ENCODE data around the gene MFSD2B.
"Not testable (repeated sequence)": the region's sequence is repeated elsewhere in the genome, so short reads cannot be mapped to it uniquely, and the experiment has no call there.

MFSD2B gene

DNA sequence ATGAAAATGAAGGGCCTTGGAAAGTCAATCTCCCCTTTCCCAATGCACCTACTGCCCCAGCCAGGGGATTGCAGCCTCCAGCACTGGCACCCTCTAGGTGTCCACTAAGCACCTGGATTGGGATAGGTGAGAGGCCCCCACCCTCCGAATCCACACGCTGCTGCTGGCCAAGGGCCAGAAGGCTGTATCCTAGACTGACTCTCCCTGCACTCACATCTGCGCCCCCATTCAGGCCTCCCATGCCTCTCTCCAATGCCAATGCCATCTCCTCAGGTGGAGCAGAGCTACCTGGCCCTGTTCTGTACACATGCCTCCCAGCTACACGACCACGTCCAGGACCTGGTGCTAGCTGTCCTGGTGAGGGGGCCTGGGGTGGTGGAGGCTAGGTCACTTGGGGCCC, 9.8 kb downstream of the MFSD2B start:
- DNase-seq (ENCODE audit: low read depth), result no peak

DNA sequence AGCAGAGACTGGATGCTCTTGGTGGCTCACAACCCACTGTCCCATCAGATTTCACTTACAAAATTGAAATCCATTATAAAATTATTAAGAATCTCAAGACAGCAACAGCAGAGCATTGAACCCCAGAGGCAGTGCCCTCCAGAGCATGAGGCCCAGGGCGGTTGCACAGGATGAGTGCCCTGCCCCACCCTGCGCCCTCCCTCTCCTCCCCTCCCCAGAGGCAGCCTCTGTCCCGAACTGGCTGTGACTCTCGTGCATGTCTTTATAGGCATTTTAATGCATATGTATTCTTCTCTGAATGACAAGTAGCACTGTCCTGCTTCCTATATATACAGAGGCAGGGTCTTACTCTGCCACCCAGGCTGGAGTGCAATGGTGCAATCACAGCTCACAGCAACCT, 10.4 kb downstream of the MFSD2B start:
- DNase-seq (ENCODE audit: low read depth), result no peak

DNA sequence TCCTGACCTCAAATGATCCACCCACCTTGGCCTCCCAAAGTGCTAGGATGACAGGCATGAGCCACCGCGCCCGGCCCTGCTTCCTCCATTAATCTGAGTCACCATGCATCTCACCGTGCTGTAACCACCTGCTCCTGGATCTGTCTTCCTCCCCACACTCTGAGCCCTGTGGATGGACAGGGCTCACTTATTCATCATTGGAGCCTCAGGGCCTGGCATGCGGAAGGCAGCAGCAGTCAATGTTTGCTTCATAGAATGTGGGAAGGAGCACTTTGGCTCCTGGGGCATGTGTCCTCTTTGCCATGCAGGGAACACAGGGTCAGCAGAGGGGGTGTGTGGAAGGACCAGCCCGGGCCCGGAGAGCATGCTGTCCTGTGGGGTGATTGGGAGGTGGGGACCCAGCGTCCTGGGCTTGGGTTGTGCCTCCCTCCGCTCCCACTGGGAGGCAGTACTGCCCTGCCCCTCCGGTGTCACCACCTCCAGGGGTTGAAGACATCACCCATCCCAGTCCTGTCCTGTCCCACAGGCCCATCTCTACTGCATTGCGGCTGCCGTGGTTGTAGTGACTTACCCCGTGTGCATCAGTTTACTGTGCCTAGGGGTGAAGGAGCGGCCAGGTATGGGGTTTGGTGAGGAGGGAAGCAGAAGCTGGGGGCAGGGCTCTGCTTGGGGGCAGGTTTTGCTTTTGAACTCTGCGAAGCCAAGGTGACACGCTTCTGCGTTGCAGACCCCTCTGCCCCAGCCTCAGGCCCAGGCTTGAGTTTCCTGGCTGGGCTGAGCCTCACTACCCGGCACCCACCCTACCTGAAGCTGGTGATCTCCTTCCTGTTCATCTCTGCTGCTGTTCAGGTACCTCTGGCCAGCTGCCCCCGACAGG, 11.5 kb downstream of the MFSD2B start:
- DNase-seq (ENCODE audit: low read depth), result peak; percentile 76

DNA sequence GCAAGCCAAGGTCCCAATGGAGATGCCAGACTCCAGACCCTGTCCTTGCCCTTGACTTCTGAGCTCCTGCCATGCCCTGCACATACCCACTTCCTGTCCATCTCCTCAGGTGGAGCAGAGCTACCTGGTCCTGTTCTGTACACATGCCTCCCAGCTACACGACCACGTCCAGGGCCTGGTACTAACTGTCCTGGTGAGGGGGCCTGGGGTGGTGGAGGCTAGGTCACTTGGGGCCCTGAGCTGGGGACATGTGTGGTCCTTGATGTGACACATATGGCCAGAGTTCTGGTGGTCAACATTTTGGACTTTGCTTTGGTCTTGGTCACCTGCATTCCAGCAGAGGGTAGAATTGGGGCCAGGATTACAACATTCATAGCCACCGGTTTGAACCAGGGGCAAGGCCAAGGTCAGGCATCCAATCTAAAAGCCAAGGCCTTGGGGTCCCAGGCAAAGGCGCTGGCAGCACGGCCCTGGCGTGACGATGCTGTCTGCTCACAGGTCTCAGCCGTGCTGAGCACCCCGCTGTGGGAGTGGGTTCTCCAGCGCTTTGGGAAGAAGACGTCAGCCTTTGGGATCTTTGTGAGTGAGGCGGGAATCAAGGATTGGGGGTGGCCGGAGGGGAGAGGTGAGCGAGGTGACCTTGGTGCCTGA, 12.6 kb downstream of the MFSD2B start:
- no peak for DNase-seq (ENCODE audit: low read depth)

DNA sequence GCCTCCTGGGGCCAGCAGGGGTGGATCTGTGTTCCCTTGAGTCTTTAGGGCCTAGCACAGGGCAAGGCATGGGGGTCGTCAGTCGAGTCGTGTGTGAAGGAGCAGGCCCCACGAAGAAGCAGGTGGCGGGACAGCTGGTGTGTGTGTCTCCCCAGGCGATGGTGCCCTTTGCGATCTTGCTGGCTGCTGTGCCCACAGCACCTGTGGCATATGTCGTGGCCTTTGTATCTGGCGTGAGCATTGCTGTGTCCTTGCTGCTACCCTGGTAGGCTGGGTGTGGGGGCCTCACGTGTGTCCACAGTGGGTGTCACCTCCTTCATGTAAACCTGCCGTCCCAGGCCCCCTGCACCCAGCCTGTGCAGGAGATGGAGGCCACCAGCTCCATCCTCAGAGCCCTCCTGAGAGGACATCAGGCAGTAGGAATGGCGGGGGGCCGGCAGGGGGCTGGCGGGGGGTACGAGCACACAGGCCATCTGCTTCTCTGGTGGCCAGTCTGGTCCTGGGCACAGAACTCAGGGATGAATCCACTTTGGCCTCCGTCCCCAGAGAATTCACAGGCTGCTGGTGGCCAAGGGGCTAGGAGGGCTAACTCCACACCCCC, 13.2 kb downstream of the MFSD2B start:
- DNase-seq (ENCODE audit: low read depth), result no peak

DNA sequence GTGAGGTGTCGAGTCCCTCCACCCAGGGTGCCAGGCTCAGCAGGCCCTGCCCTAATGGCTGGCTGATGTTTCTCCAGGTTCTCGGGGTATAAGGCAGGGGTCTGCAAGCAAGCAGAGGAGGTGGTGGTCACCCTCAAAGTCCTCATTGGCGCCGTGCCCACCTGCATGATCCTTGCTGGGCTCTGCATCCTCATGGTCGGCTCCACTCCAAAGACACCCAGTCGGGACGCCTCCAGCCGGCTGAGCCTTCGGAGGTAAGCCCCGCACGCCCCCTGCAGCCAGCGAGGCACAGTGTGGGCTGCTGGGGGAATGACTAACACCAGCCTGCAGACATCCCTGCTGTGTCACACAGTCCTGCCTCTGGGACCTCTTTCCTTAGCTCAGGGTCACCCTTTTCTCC, 14.1 kb downstream of the MFSD2B start:
- peak; percentile 72 for DNase-seq (ENCODE audit: low read depth)

DNA sequence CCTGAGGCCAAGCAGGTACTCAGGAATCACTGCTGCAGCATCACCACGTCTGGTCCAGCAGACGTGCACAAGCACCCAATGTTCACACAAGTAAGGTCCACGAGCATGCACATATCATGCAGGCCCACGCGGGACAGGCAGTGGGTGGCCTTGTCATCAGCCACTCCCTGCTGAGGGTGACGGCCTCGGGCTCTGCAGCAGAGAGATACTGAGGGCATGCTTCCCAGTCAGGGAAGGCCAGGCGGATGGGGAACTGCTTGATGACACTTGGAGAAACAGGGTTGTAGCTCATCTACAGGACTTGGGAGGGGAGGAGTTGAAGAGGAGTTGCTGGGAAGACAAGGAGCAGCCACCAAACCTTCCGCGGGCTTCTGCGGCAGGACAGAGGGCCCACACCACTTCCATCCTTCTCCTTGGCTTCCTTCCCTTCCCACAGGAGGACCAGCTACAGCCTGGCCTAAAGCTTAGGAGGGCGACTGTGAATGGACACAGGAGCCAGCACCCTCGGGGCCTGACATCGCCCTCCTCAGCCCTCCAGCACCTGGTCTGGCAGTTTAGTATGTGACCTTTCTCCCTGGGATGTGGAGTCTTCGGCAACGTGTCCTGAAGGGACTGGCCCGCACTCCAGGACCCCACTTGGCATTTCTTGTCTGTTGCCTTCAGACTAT, 15.2 kb downstream of the MFSD2B start:
- no peak for DNase-seq (ENCODE audit: low read depth)

DNA sequence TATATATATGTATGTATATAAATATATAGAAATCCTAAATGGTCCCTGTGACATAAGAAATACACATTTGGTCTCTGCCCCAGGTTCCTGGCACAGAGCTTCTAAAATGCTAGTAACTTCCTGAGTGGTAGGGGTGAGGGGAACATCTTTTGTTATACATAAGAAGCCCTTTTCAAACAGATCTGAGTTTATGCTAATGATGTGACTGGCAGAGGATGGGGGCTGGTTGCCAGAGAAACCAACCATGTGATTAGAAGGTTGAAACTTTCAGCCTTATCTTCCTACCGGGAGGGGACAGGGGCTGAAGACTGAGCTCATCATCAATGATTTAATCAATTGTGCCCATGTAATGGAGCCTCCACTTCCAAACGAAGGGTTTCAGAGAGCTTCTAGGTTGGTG, 16.3 kb downstream of the MFSD2B start:
- no peak for DNase-seq (ENCODE audit: low read depth)

DNA sequence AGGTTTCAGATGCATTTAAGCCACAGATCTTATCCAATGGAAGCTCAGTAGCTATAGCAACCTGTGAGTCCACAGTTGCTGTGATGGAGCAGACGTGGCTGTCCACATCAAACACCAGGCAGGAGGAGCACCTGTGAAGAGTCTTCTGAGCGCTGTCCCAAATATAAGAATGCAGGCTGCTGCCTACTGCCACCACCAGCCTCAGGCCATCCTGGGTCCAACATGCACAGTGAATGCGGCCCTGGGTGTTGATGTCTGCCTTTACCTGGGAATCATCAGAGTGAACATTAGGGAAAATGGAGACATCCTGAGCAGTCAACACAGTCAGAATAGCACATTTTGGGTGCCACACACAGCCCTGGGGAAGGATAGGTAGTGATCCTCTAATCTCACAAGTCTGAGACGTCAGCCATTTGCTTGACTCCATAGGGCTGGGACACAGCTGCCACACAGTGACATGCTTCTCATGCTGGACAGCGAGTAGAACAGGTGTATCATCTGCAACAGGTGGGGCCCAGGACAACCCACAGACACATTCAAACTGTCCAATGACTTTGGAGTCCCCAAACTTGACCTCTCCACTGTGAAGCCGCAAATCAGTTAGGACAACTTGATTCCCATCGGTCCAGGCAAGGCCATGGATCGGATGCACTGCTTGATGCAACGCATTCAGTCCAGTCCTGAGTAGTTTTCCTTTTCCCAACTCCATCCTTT, 29.1 kb downstream of the MFSD2B start:
- DNase-seq (ENCODE audit: low read depth), result no peak

DNA sequence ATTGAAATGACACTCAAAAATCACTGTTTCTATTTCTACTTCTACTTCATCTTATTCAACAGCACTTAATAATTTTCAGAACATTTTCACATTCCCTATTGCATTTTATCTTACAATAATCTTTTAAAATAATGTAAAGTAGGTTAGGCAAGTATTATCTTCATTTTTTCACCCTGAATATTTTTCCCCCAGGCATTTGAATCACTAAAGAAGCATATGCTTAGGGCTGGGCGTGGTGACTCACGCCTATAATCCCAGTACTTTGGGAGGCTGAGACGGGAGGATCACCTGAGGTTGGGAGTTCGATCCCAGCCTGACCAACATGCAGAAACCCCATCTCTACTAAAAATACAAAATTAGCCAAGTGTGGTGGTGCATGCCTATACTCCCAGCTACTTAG, 30.6 kb downstream of the MFSD2B start:
- DNase-seq (ENCODE audit: low read depth), result peak; percentile 51

DNA sequence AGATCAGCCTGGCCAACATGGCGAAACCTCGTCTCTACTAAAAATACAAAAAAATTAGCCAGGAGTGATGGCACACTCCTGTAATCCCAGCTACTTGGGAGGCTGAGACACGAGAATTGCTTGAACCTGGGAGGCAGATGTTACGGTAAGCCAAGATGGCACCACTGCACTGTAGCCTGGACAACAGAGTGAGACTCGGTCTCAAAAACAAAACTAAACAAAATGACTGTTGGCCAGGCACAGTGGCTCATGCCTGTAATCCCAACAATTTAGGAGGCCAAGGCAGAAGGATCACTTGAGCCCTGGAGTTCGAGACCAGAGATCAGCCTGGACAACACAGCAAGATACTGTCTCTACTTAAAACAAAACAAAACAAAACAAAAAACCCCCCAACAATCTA, 33.2 kb downstream of the MFSD2B start:
- not testable (repeated sequence) for DNase-seq (ENCODE audit: low read depth)

DNA sequence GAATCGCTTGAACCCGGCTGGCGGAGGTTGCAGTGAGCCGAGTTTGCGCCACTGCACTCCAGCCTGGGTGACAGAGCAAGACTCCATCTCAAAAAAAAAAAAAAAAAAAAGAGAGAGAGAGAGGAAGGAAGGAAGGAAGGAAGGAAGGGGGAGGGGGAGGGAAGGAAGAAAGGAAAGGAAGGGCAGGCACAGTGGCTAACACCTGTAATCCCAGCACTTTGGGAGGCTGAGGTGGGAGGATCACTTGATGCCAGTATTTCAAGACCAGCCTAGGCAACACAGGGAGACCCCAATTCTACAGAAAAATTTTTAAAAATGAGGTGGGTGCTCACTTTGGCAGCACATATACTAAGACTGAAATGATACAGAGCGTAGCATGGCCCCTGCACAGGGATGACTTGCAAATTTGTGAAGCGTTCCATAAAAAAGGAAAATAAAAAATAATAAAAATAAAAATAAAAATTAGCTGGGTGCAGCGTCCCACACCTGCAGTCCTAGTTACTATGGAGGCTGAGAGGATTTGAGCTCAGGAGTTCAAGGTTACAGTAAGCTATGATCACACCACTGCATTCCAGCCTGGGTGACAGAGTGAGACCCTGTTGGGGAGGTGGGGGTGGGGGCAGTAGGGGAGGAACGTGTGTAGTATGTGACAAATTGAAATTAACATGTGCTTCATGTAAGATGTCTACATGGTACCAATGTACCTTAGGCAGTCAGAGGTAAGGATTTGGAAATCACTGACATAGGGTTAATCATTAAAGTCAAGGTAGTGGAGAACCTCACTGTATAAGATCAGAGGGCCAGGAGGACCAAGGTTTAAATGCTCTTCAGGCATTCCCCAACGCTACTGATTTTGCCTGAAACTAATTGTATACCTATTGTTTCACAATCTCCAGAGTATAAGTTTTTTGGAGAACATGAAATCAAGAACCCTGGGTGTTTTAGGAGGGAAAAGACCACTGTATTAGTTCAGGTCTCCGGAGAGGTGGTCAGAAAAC, 35.9 kb downstream of the MFSD2B start:
- no peak for DNase-seq (ENCODE audit: low read depth)

DNA sequence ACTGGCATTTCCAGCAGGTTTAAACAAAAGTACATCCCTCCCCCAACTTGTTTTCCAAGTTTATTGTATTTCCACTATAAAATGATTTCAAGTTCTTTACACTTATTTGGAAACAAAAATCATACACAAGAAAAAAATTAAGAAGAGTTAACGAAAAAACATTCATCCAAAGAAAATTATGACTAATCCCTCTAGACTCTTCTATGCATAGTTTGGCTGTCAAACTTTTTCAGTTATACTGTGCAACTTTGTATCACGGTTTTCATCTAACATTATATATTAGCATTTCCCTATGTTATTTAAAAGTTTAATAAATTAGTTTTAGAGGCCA, 36.7 kb downstream of the MFSD2B start:
- no peak for DNase-seq (ENCODE audit: low read depth)

DNA sequence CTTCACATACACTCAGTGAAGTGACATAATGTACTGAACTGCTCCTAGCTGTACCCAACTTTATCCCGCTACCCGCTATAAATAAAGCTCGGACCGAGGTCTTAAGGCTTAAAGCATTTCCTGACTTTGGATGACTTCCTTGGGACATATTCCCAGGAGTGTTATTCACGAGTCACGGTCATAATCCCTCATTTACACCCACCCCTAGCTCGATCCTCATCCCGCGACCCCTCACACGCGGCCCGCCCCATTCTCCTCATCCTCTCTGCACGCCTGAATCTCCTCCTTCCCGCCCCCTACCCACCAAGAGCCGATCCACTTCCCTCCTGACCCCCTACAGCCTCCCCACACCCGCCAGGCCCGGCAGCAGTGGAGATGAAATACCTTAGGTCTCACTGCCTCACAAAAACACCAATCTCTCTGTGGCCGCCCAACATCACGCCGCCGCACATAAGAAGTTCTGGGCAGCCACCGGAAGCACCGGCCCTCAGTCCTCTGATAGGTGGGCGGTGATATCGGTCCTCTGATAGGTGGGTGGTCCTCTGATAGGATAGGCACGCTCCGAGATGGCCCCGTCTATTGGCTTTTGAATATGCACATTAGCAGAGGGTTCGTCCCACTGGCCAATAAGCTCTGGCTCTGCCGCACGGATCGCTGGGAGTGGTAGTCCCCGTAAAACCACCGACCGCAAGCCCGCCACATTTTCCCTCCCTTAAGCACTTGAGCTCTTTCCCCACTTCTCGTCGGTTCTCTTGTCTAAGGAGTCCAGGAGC, 37.2 kb downstream of the MFSD2B start, which contains the start of gene WDCP:
Gene WDCP (minus strand): TSS at position 462 of the 773 bp plus-strand sequence. CDS start 7,897 bp downstream, outside the sequence.
- peak; percentile 99 for DNase-seq (ENCODE audit: low read depth)

DNA sequence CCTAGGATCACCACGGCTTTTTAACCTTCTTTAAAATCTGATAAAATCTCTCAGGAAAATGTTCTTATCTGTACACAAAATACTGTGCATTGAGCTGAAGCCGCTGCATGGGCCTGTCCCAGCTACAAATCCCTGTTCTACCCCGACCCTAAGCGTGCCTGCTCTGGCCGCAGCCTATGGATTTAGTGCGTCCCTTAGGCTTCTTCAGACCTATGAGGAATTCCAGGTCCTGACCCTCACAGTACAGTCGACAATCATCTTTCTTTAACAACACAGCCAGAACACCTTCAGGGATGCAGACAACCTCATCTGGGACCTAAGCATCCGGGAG, 37.8 kb downstream of the MFSD2B start:
- DNase-seq (ENCODE audit: low read depth), result no peak

DNA sequence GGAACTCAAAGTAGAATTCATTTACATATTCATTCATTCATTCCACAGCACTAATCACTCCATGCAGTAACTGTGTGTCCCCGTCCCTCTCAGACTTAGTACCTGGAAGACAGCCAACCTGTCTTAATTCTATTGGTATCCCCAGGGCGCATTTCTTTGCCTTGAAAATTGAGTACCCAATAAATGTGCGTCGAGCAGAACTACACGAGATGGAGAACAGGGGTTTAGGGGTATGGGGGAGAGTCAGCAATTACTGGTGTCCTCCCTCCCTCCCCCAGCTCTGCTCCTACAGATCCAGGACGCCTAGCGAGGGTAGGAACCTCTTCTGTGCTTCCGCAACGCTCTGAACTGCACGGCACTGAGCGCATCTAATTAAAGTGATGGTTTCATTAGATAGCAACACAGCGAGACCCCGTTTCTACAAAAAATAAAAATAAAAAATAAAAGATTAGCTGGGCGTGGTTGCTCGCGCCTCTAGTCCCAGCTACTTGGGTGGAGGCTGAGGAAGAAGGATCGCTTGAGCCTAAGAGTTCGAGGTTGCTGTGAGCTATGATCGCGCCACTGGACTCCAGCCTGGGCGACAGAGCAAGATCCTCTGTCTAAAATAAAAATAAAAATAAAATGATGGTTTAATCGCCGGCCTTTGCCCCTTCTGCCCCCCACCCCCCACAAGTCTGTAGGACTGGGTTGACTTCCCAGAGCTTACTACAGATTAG, 39.0 kb downstream of the MFSD2B start:
- peak; percentile 42 for DNase-seq (ENCODE audit: low read depth)

DNA sequence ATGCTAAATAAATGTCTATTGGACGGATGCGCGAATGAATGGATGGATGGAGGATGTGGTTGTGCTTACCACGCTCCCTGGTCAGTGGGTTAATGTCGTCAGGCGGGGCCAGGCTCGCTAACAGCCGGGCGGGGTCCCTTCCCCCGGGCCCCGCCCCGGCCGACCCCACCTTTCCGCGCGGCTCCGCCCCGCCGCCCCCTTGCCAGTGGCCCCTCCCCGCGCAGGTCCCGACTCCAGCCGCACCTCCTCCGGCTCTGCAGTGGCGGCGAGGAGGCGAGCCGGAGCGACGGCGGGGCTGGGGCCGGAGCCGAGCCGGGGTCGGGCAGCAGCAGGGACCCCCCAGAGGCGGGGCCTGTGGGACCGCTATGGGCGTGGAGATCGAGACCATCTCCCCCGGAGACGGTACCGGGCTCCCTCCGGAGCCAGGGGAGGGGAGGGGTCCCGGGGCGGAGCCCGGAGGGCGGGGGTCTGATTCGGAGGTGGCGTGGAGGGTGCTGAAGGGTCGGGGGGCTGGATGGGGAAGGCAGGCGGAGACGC, 39.7 kb downstream of the MFSD2B start, which contains the start of gene FKBP1B:
Gene FKBP1B (plus strand): TSS at position 257 of the 537 bp plus-strand sequence. CDS start 109 bp downstream, at position 366.
- peak; percentile 83 for DNase-seq (ENCODE audit: low read depth)

DNA sequence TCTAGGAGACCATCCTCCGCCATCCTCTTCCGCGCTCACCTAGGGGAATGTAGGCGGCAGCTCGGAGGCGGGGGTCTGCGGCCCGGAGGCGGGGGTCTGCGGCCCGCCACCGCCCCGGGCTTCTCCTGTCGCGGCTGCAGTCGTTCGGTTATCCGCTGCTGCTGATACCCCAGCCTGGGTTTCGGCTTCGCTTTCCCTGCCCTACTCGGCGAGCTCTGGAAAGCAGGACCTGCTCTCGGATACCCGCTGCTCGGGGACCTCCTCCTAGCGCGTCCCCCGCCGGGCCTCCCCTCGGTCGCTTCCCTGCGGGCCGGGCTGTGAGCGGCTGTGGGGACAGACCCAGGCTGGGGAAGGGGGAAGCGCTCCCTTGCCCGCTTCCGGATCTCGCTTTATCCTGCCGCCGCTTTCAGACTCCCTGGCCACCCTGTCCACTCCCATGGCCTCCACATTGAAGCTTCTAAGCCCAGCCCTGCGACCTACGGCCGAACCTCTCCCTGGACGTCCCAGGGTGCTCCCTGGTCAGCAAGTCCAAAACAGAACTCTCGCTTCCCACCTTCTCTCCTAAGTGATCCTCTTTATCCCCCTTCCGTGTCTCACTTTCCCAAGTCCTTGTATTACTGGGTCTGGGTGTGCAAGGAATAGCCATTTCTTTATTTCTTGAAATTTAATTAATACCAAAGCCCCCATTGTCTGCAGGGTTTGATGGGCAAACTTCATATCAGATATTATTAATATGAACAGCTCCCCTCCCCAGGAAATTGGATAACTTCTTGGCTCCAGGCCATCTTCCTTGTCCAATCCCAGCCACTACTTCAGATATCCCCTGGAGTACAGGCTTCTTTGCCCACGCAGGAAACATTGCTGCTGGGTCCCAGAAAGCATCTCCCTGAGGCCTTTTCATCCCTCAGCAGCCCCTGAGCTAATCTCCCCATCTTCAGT, 40.4 kb downstream of the MFSD2B start:
- peak; percentile 32 for DNase-seq (ENCODE audit: low read depth)
